ENCODE measurements around the gene FOXL3.
A peak's percentile ranks its signal among the peaks of the same experiment; 100 is the strongest.
"Not testable (repeated sequence)": the region's sequence is repeated elsewhere in the genome, so short reads cannot be mapped to it uniquely, and the experiment has no call there.

FOXL3 gene

GRCh38 chr7:259751-260405 lies 30.1 kb upstream of the FOXL3 start:
- no peak for DNase-seq (ENCODE audit: low read depth)
- H3K4me3 ChIP-seq (ENCODE audit: low read depth, low read length), result no peak overlapping the region

GRCh38 chr7:260441-261281 lies 29.3 kb upstream of the FOXL3 start:
- TF ChIP-seq CTCF (conservative IDR thresholded peaks at IDR 0.05; ENCODE audit: low read depth, low read length), result no peak
- DNase-seq (ENCODE audit: low read depth), result no peak
- H3K4me3 ChIP-seq (ENCODE audit: low read depth, low read length), result no peak overlapping the region

More at GRCh38 chr7:259751-260405, 30.1 kb upstream of the FOXL3 start:
- TF ChIP-seq CTCF (conservative IDR thresholded peaks at IDR 0.05; ENCODE audit: low read depth, low read length), result no peak

- DNase-seq (ENCODE audit: low read depth), result no peak
- no peak overlapping the region for H3K4me3 ChIP-seq (ENCODE audit: low read depth, low read length)
- no peak for TF ChIP-seq CTCF (conservative IDR thresholded peaks at IDR 0.05; ENCODE audit: low read depth, low read length)
Measured at GRCh38 chr7:261341-262250, 28.4 kb upstream of the FOXL3 start.

GRCh38 chr7:262251-262572 lies 27.8 kb upstream of the FOXL3 start:
- no peak for DNase-seq (ENCODE audit: low read depth)
- no peak for TF ChIP-seq CTCF (conservative IDR thresholded peaks at IDR 0.05; ENCODE audit: low read depth, low read length)
- no peak overlapping the region for H3K4me3 ChIP-seq (ENCODE audit: low read depth, low read length)

- H3K4me3 ChIP-seq (ENCODE audit: low read depth, low read length); DNase-seq (ENCODE audit: low read depth): not testable (repeated sequence)
- peak; percentile 48 for TF ChIP-seq CTCF (conservative IDR thresholded peaks at IDR 0.05; ENCODE audit: low read depth, low read length)
Measured at GRCh38 chr7:262631-263311, 27.2 kb upstream of the FOXL3 start.

GRCh38 chr7:263483-264351 lies 26.3 kb upstream of the FOXL3 start:
- peak; percentile 46 for TF ChIP-seq CTCF (conservative IDR thresholded peaks at IDR 0.05; ENCODE audit: low read depth, low read length)
- not testable (repeated sequence) for H3K4me3 ChIP-seq (ENCODE audit: low read depth, low read length); DNase-seq (ENCODE audit: low read depth)
